K562 (cell line): ENCODE data around the gene JAKMIP2. TPM values are rescaled to one million over a fixed set of nuclear protein-coding genes. Genes with fewer than 3 reads are reported as not detected.

Experiments
- ATAC-seq: fragments of 200-7000 bp; cut with Tn5 transposase; 3 replicates; pipeline ENCODE4 v1.9.1; 2020; ENCODE audit warnings: moderate library complexity
- Bru-seq: library from RNA; stranded (reverse); fragments of 400-500 nt; gene quantifications from one replicate; lab custom pipeline; 2021; lab: Mats Ljungman, UMichigan
- BruChase-seq, 2 experiments: library from RNA; stranded (reverse); fragments of 400-500 nt; gene quantifications; one replicate each; lab custom pipeline; 2021; lab: Mats Ljungman, UMichigan
- BruUV-seq: library from RNA; stranded (reverse); fragments of 400-500 nt; replicated peaks from 2 replicates; lab custom pipeline; 2021; lab: Mats Ljungman, UMichigan
- CTCF ChIA-PET: fragments of 300-600 bp; formaldehyde crosslinking; extraction: SDS; loops from one replicate; lab custom pipeline; 2021; ENCODE audit warnings: low intra/inter-chr PET ratio; lab: Yijun Ruan, JAX
- POLR2A ChIA-PET: fragments of 300-600, 350-650 bp; sonication (Branson Sonifier 250); formaldehyde crosslinking; extraction: SDS; loops from one replicate; lab custom pipeline; 2021; ENCODE audit warnings: antibody characterized with exemption, inconsistent platforms; lab: Yijun Ruan, JAX
- DNase-seq, 4 experiments: peaks; one replicate each; pipeline versions ENCODE4 v3.0.0 to v3.0.0-alpha.2; 2011 to 2018; ENCODE audit warnings: low spot score in 3 of 4, mixed read lengths in 3 of 4; ENCODE audit errors: extremely low read depth in 1 of 4
- FAIRE-seq: peaks from 2 replicates; lab custom pipeline; 2011; peaks lifted over from hg19 to GRCh38; lab: Jason Lieb, UNC
- H2AFZ ChIP-seq: 2 replicates; pipeline ENCODE4 v1.6.0; 2011; ENCODE audit warnings: low read depth, low read length, control low read depth, inconsistent platforms
- H3K27ac ChIP-seq: fragments of 200-600 bp; 3 replicates; pipeline ENCODE4 v1.8.0; 2011; ENCODE audit warnings: low read depth, mild to moderate bottlenecking, control low read depth, inconsistent platforms, low read length, moderate library complexity, mixed read lengths; ENCODE audit errors: extremely low read depth
- H3K27me3 ChIP-seq, 2 experiments: fragments of 300-600 bp in 1 of 2; 2 replicates in 1 of 2; 3 replicates in 1 of 2; pipeline versions ENCODE4 v1.6.0 to v1.8.0; 2011; ENCODE audit warnings: inconsistent platforms in 2 of 2, low read length in 2 of 2, mild to moderate bottlenecking in 1 of 2, mixed read lengths in 1 of 2, moderate library complexity in 1 of 2; ENCODE audit not compliant: control insufficient read depth in 2 of 2, insufficient read depth in 2 of 2
- H3K36me3 ChIP-seq: fragments of 300-600 bp; 3 replicates; pipeline ENCODE4 v1.8.0; 2011; ENCODE audit warnings: mild to moderate bottlenecking, low read length, inconsistent platforms; ENCODE audit not compliant: control insufficient read depth, insufficient read depth
- H3K4me1 ChIP-seq, 2 experiments: fragments of 200-600 bp in 1 of 2; replicated peaks in 1 of 2; 2 replicates in 1 of 2; 3 replicates in 1 of 2; pipeline versions ENCODE4 v1.5.1 to v1.8.0; 2011; ENCODE audit warnings: inconsistent platforms in 2 of 2, low read length in 2 of 2, mild to moderate bottlenecking in 1 of 2, mixed read lengths in 1 of 2, moderate library complexity in 1 of 2; ENCODE audit not compliant: control insufficient read depth in 2 of 2, insufficient read depth in 2 of 2
- H3K4me2 ChIP-seq: 2 replicates; pipeline ENCODE4 v1.6.1; 2011; ENCODE audit warnings: low read length, control low read depth, inconsistent platforms, mixed read lengths; ENCODE audit not compliant: insufficient read depth
- H3K4me3 ChIP-seq: fragments of 200-600 bp; sonication (generic), shearing (Covaris generic); 2 replicates; pipeline ENCODE4 v1.5.1; 2016; ENCODE audit warnings: control low read depth, inconsistent platforms
- H3K79me2 ChIP-seq: fragments of 200-600 bp; 3 replicates; pipeline ENCODE4 v1.8.0; 2011; ENCODE audit warnings: low read length, inconsistent platforms; ENCODE audit not compliant: control insufficient read depth, insufficient read depth
- H3K9ac ChIP-seq, 2 experiments: 2 replicates each; pipeline versions ENCODE4 v1.6.0 to v1.6.1; 2011; ENCODE audit warnings: low read depth in 2 of 2, low read length in 2 of 2, control low read depth in 1 of 2, inconsistent platforms in 1 of 2, mild to moderate bottlenecking in 1 of 2, mixed read lengths in 1 of 2; ENCODE audit not compliant: insufficient read depth in 1 of 2
- H3K9me1 ChIP-seq: one replicate; pipeline ENCODE4 v1.6.0; 2011; ENCODE audit warnings: inconsistent platforms, mild to moderate bottlenecking, low read length, moderate library complexity; ENCODE audit not compliant: control insufficient read depth, insufficient read depth
- H3K9me3 ChIP-seq: replicated peaks from 2 replicates; pipeline ENCODE4 v1.5.1; 2011; ENCODE audit warnings: low read depth, low read length, inconsistent platforms; ENCODE audit not compliant: control insufficient read depth, insufficient read depth
- H4K20me1 ChIP-seq: replicated peaks from 2 replicates; pipeline ENCODE4 v1.6.1; 2011; ENCODE audit warnings: low read length, inconsistent platforms, mixed read lengths; ENCODE audit not compliant: control insufficient read depth, insufficient read depth
- RFX1 ChIP-seq: fragments of 450-650 bp; IDR thresholded peaks from 2 replicates; pipeline ENCODE4 v1.6.1; 2016; ENCODE audit warnings: mild to moderate bottlenecking, moderate library complexity
- ZNF444 ChIP-seq: fragments of 250-450 bp; sonication (Bioruptor Pico); IDR thresholded peaks from 2 replicates; pipeline ENCODE4 v1.4.0; 2020; ENCODE audit warnings: mild to moderate bottlenecking, moderate library complexity
- ZNF561 ChIP-seq: fragments of 450-650 bp; formaldehyde crosslinking; conservative IDR thresholded peaks from 2 replicates; pipeline ENCODE4 v1.4.0; 2020; ENCODE audit warnings: mild to moderate bottlenecking, moderate library complexity
- WGBS: fragments of 100-300 bp; shearing (Covaris generic); methylation state at CpG from one replicate; pipeline ENCODE4 v1.1.6; 2016; ENCODE audit warnings: low coverage, mixed read lengths; ENCODE audit not compliant: insufficient coverage; ENCODE audit errors: missing lambda C conversion rate; 5-methylcytosine and 5-hydroxymethylcytosine counted together
- in situ Hi-C: fragments of 300-500 bp; cut with MboI; formaldehyde crosslinking; loops from 4 replicates; pipeline ENCODE4 v1.15.0; 2018; ENCODE audit warnings: inconsistent platforms, mixed read lengths
- intact Hi-C: fragments of 100-400 bp; cut with micrococcal nuclease; formaldehyde crosslinking; loops from 2 replicates; pipeline ENCODE4 v1.14.2; 2022
- long read RNA-seq, 3 experiments: library from polyadenylated mRNA in 2 of 3; library from RNA in 1 of 3; unstranded in 2 of 3; stranded (forward) in 1 of 3; transcript quantifications; one replicate each; pipeline ENCODE4 v2.0.0, GENCODE V29; 2019 to 2022
- polyA minus RNA-seq, 3 experiments: library from RNA; depleted of rRNA, polyadenylated mRNA; stranded (reverse); fragments of >200 nt; gene quantifications; 2 replicates each; pipeline ENCODE4 v1.2.3, GENCODE V29; 2011
- polyA plus RNA-seq, 8 experiments: library from polyadenylated mRNA; depleted of rRNA in 4 of 8; stranded (reverse) in 5 of 8; unstranded in 3 of 8; fragments of >200 nt; fragmentation: Nextera tagmentation in 2 of 8; fragmentation: Illumina TruSeq in 1 of 8; extraction: Ambion mirVana in 2 of 8; extraction: Trizol in 1 of 8; gene quantifications; 2 replicates each; pipeline versions ENCODE4 v1.2.1 to v1.2.3, GENCODE V29; 2011 to 2014; ENCODE audit warnings: inconsistent platforms in 1 of 8, missing spikeins in 1 of 8
- total RNA-seq, 7 experiments: library from RNA; depleted of rRNA in 6 of 7; stranded (reverse); fragments of >200 nt in 6 of 7; fragmentation: Illumina TruSeq in 2 of 7; extraction: Trizol in 2 of 7; gene quantifications; 2 replicates each; pipeline versions ENCODE4 v1.2.1 to v1.2.3, GENCODE V29; 2011 to 2021; ENCODE audit warnings: low replicate concordance in 1 of 7

The JAKMIP2 gene
- total RNA-seq (2011; cell fraction: chromatin; rRNA removed; ENCODE audit: low replicate concordance), result not detected in 2 replicates
- not detected in 2 replicates for total RNA-seq (2011; cell fraction: nucleolus; rRNA removed)
- not detected in 2 replicates for total RNA-seq (2011; cell fraction: nucleoplasm; rRNA removed)
- total RNA-seq (2014; rRNA removed) (not detected in 2 replicates), total RNA-seq (2014; rRNA removed; fragmentation: Illumina TruSeq; extraction: Trizol) (not detected in 2 replicates), total RNA-seq (2015; rRNA removed; fragmentation: Illumina TruSeq; extraction: Trizol) (not detected in 2 replicates), total RNA-seq (2021) (not detected in 2 replicates), polyA plus RNA-seq (2011; rRNA removed) (not detected in 2 replicates), polyA plus RNA-seq (2014; fragmentation: Illumina TruSeq; extraction: Trizol) (not detected in 2 replicates), polyA plus RNA-seq (2014; fragmentation: Nextera tagmentation; extraction: Ambion mirVana) (not detected), polyA plus RNA-seq (2014; rRNA removed) (not detected in 2 replicates), polyA minus RNA-seq (2011; rRNA and poly(A)+ RNA removed) (not detected in 2 replicates), Bru-seq, nascent RNA (percentile 0 among the genes with signal in this experiment), BruChase-seq, experiment 1, labeled RNA remaining after a 2-hour chase (percentile 0 among the genes with signal in this experiment), BruChase-seq, experiment 2, labeled RNA remaining after a 6-hour chase (percentile 2 among the genes with signal in this experiment)
- polyA plus RNA-seq (2011; cell fraction: cytosol; rRNA removed), result not detected in 2 replicates
- polyA plus RNA-seq (2011; cell fraction: nucleus; rRNA removed), result not detected in 2 replicates
- polyA plus RNA-seq (2012), result not detected in 2 replicates
- polyA minus RNA-seq (2011; cell fraction: cytosol; rRNA and poly(A)+ RNA removed), result not detected in 2 replicates
- polyA minus RNA-seq (2011; cell fraction: nucleus; rRNA and poly(A)+ RNA removed), result not detected in 2 replicates
- long read RNA-seq, experiment 1, result 0 reads
- long read RNA-seq, experiment 2, result 0 reads
- long read RNA-seq, experiment 3, result 0 reads

GRCh38 chr5:147782110-147783028, at the start of gene JAKMIP2:
TSS of gene JAKMIP2 (minus strand) at chr5:147782728. CDS start at chr5:147671806, 110,922 bp downstream.
- Histone ChIP-seq H3K36me3 (no peaks in the 10 kb centered on the region), H2AFZ (no peak within 1 kb of the TSS), H3K4me2 (no peak within 1 kb of the TSS), H4K20me1 (no peaks in the 10 kb centered on the region), H3K9me3 (no peaks in the 10 kb centered on the region), H3K9me1 (no peaks in the 10 kb centered on the region), H3K4me3 (no peak within 1 kb of the TSS), H3K79me2 (no peaks in the 10 kb centered on the region), H3K27me3 (no peaks in the 10 kb centered on the region), H3K9ac (no peak within 1 kb of the TSS), H3K27ac (no peak within 1 kb of the TSS), H3K4me1 (no peaks in the 10 kb centered on the region)
- intact Hi-C loops (no loop called here), in situ Hi-C loops (no loop called here)
- BruUV-seq, result no TSS peak
- FAIRE-seq (no peak), ATAC-seq (no peak), DNase-seq (peak; percentile 9 to 33 (median 16))
- ChIA-PET CTCF (no interaction called here), POLR2A (interaction anchor here (0.6 kb wide), 1 partner anchor 14 kb away, joined by 3 read pairs; no protein-coding TSS in a partner anchor)
- TF ChIP-seq ZNF444 (peak; percentile 44; the same call in 1 of the 2 replicates), RFX1 (peak; percentile 41; the same call in 1 of the 2 replicates), ZNF561 (CRISPR knock-in tag) (no peak)
- WGBS, result 0% methylated on average over 11 of the region's 19 CpGs
